Ovary (tissue), 9 donors: ENCODE data around the gene MED12. TPM values are rescaled to one million over a fixed set of nuclear protein-coding genes. Genes with fewer than 3 reads are reported as not detected.

Experiments used
- DNase-seq, 5 donors: peaks; one replicate each; pipeline ENCODE4 v3.0.0-alpha.2; 2019 to 2020
- H3K27ac ChIP-seq, 2 donors: fragments of 200-600 bp; one replicate each; pipeline versions ENCODE4 v1.5.1 to v1.8.0; 2019 to 2022
- H3K27me3 ChIP-seq: fragments of 200-600 bp; one replicate; pipeline ENCODE4 v1.8.0; 2022
- H3K36me3 ChIP-seq: fragments of 200-600 bp; sonication (generic); one replicate; pipeline ENCODE4 v1.5.1; 2019
- H3K4me1 ChIP-seq: one replicate; pipeline ENCODE4 v1.8.1; 2013; ENCODE audit warnings: mild to moderate bottlenecking, moderate library complexity; ENCODE audit not compliant: insufficient read depth
- H3K4me3 ChIP-seq: fragments of 200-600 bp; sonication (generic); one replicate; pipeline ENCODE4 v1.5.1; 2017
- H3K9me3 ChIP-seq, 2 donors: fragments of 200-600 bp in 1 of 2; sonication (generic) in 1 of 2; one replicate each; pipeline versions ENCODE4 v1.5.1 to v1.8.1; 2013 to 2019; ENCODE audit warnings: mild to moderate bottlenecking in 1 of 2, moderate library complexity in 1 of 2
- CTCF ChIP-seq, 3 donors: fragments of 450-650 bp in 2 of 3; fragments of 200-600 bp in 1 of 3; IDR thresholded peaks; one replicate each; pipeline versions ENCODE4 v1.5.1 to v1.8.0; 2016 to 2022; ENCODE audit warnings: antibody characterized with exemption in 3 of 3, mild to moderate bottlenecking in 1 of 3
- EP300 ChIP-seq: sonication (generic); formaldehyde crosslinking; IDR thresholded peaks from one replicate; pipeline ENCODE4 v1.6.1; 2017; ENCODE audit warnings: antibody characterized with exemption
- POLR2A ChIP-seq: fragments of 450-650 bp; IDR thresholded peaks from one replicate; pipeline ENCODE4 v1.6.1; 2017; ENCODE audit warnings: antibody characterized with exemption, mild to moderate bottlenecking, moderate library complexity
- WGBS, 3 donors: extraction: QIAGEN DNeasy Blood & Tissue Kit in 1 of 3; methylation state at CpG; one replicate each; pipeline versions ENCODE4 v1.1.5 to v1.1.7; 2013 to 2017; 5-methylcytosine and 5-hydroxymethylcytosine counted together
- intact Hi-C, 4 donors: fragments of 100-400 bp; cut with DNase I; formaldehyde crosslinking; loops; one replicate each; pipeline versions ENCODE4 v1.11.0 to v1.15.1; 2022 to 2023
- polyA plus RNA-seq, 2 donors: library from polyadenylated mRNA; stranded (reverse); fragments of 200-250 nt in 1 of 2; fragments of 350-450 nt in 1 of 2; fragmentation: Illumina TruSeq in 1 of 2; extraction: RNeasy Lipid Tissue Mini Kit (QIAGEN cat#74804) in 1 of 2; gene quantifications; one replicate each; pipeline ENCODE4 v1.2.3, GENCODE V29; 2013 to 2014
- small RNA-seq: library from RNA; depleted of rRNA; stranded (forward); fragments of <200 nt; gene quantifications from one replicate; pipeline ENCODE3, GENCODE V24; 2016
- total RNA-seq, 7 donors: library from RNA; depleted of rRNA in 2 of 7; stranded (reverse); fragments of >200 nt in 2 of 7; fragmentation: NEBNext Ultra II Directional in 3 of 7; extraction: Animal tissue kit (Norgen Biotek cat#: 25700) in 3 of 7; gene quantifications; one replicate each; pipeline versions ENCODE4 v1.1.0 to v1.2.4, GENCODE V29; 2016 to 2023
- donor health status: DM: no; HTN: no; CAD: no; lungs with moderate emphysema.
- donor health status: DM: no; HTN: no; CAD: no.
- donor health status: Bipolar disorder and iron deficiency.
- donor health status: DM: yes; HTN: yes; CAD: no.
- donor health status: DM: no; HTN: no; CAD: no.
- donor health status: DM: yes; HTN: yes; CAD: no.

Gene MED12
- total and polyA plus RNA-seq, 9 donors = 27.8 to 68.4 (median 52.2) TPM

DNA sequence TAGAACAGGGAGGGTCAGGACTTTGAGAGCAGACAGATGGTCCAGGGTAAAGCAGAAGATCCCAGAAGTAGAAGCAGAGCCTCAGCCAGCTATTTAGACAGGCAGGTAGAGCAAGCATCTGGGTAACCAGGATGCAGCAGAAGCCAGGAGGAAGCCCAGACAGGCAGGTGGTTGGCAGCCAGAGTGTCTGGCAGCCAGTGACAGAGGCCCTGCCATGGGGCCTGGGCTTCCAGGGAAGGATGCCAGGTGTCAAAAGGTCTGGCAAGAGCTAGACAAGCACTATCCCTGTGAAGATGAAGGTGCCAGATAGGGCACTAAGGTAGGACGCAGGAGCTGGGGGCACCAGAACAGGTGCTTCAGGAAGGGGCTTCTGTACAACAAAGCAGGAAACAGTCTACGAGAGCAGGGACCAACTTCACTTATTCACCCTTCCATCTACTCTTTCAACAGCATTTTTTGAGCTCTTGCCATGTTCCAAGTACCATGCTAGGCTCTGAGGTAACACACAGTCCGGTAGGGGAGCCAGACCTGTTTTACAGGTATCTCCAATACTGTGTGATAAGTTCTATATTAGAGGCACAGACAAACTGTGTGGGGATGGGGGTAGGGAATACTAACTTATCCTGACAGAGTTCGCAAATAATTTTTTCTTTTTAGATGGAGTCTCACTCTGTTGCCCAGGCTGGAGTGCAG, 66.6 kb downstream of the MED12 start:
- H3K4me1 ChIP-seq = no peaks in the 10 kb centered on the region
- DNase-seq = no peak
- WGBS, 3 donors = 77 to 79% (median 77%) methylated on average over 4 of the region's 4 CpGs
- H3K9me3 ChIP-seq = no peaks in the 10 kb centered on the region
- H3K27ac ChIP-seq = no peak overlapping the region
- H3K27me3 ChIP-seq = no peaks in the 10 kb centered on the region
- TF ChIP-seq EP300 = no peak
- no peak for TF ChIP-seq CTCF (IDR thresholded peaks at IDR 0.05)
- TF ChIP-seq POLR2A = no peak
- intact Hi-C loops = loop anchor here in 1 of 4 donors (10.0 kb wide), 1 partner anchor 70 kb away; the partner anchor contains the start of gene ZMYM3
- no peaks in the 10 kb centered on the region for H3K36me3 ChIP-seq
- no peak overlapping the region for H3K4me3 ChIP-seq

- intact Hi-C loops = no loop called here
- Histone ChIP-seq H3K4me3 (no peak overlapping the region), H3K36me3 (no peaks in the 10 kb centered on the region), H3K27ac (no peak overlapping the region), H3K27me3 (no peaks in the 10 kb centered on the region), H3K9me3 (no peaks in the 10 kb centered on the region), H3K4me1 (no peaks in the 10 kb centered on the region)
- TF ChIP-seq CTCF (IDR thresholded peaks at IDR 0.05) (no peak), EP300 (no peak), POLR2A (no peak)
- no peak for DNase-seq
These were observed 72.9 kb downstream of the MED12 start for GRCh38 chrX:71191248-71191647.

Small RNA genes within 50 kb of the gene (small RNA-seq; reads per million reads assigned to genes)
- gene CXorf65 = not detected

Other genes with a start within 250 kb of the MED12 start
- gene TEX11, start 209.9 kb upstream of the MED12 start, total RNA-seq = not detected
- not detected for gene TEX11, start 209.9 kb upstream of the MED12 start, polyA plus RNA-seq
- gene SLC7A3, start 187.5 kb upstream of the MED12 start, total RNA-seq = 1 to 10 TPM in 2 of 7 donors, under 1 TPM in 4, not detected in 1; 0.47 to 1.4 (median 0.94) TPM
- 1 to 10 TPM in 1 of 2 donors, under 1 TPM in 1; 0.87 to 1.5 TPM for gene SLC7A3, start 187.5 kb upstream of the MED12 start, polyA plus RNA-seq
- gene SNX12, start 50.3 kb upstream of the MED12 start, total RNA-seq = 10 to 100 TPM; 28.5 to 66.2 (median 59.2) TPM
- 10 to 100 TPM; 34.5 to 74.8 TPM for gene SNX12, start 50.3 kb upstream of the MED12 start, polyA plus RNA-seq
- gene FOXO4, start 22.7 kb upstream of the MED12 start, total RNA-seq = 10 to 100 TPM; 16.7 to 70.2 (median 48.2) TPM
- 10 to 100 TPM; 33.1 to 35.2 TPM for gene FOXO4, start 22.7 kb upstream of the MED12 start, polyA plus RNA-seq
- gene CXorf65, start 11.9 kb upstream of the MED12 start, total RNA-seq = not detected
- gene CXorf65, start 11.9 kb upstream of the MED12 start, polyA plus RNA-seq = not detected
- gene IL2RG, start 7.0 kb upstream of the MED12 start, total RNA-seq = 1 to 10 TPM in 5 of 7 donors, under 1 TPM in 2; 0.45 to 5.1 (median 1.5) TPM
- gene IL2RG, start 7.0 kb upstream of the MED12 start, polyA plus RNA-seq = 10 to 100 TPM in 1 of 2 donors, 1 to 10 TPM in 1; 1.2 to 24.0 TPM
- 10 to 100 TPM in 1 of 7 donors, 1 to 10 TPM in 6; 2.1 to 10.9 (median 6.7) TPM for gene NLGN3, start 26.2 kb downstream of the MED12 start, total RNA-seq
- gene NLGN3, start 26.2 kb downstream of the MED12 start, polyA plus RNA-seq = 1 to 10 TPM; 2.5 to 5.2 TPM
- 10 to 100 TPM in 1 of 7 donors, 1 to 10 TPM in 3, under 1 TPM in 1, not detected in 2; 0.36 to 17.9 (median 2.5) TPM for gene GJB1, start 104.6 kb downstream of the MED12 start, total RNA-seq
- gene GJB1, start 104.6 kb downstream of the MED12 start, polyA plus RNA-seq = under 1 TPM; 0.12 to 0.30 TPM
- gene ZMYM3, start 135.5 kb downstream of the MED12 start, total RNA-seq = 10 to 100 TPM; 17.2 to 75.8 (median 66.5) TPM
- 10 to 100 TPM; 17.8 to 46.2 TPM for gene ZMYM3, start 135.5 kb downstream of the MED12 start, polyA plus RNA-seq
- 100 to 1,000 TPM; 209 to 391 (median 361) TPM for gene NONO, start 165.0 kb downstream of the MED12 start, total RNA-seq
- 100 to 1,000 TPM; 216 to 516 TPM for gene NONO, start 165.0 kb downstream of the MED12 start, polyA plus RNA-seq
- 1 to 10 TPM in 6 of 7 donors, under 1 TPM in 1; 0.95 to 9.1 (median 3.2) TPM for gene ITGB1BP2, start 183.2 kb downstream of the MED12 start, total RNA-seq
- gene ITGB1BP2, start 183.2 kb downstream of the MED12 start, polyA plus RNA-seq = 1 to 10 TPM; 1.6 to 5.4 TPM
- 10 to 100 TPM; 25.5 to 52.0 (median 46.0) TPM for gene TAF1, start 247.8 kb downstream of the MED12 start, total RNA-seq
- gene TAF1, start 247.8 kb downstream of the MED12 start, polyA plus RNA-seq = 10 to 100 TPM; 20.0 to 33.8 TPM